Astrocyte of the spinal cord (primary cell): ENCODE measurements around the gene CAMK2G.
"Not testable (repeated sequence)": the region's sequence is repeated elsewhere in the genome, so short reads cannot be mapped to it uniquely, and the experiment has no call there.

Source experiments
- DNase-seq: peaks from one replicate; pipeline ENCODE4 v3.0.0; 2011; ENCODE audit warnings: low read depth, low spot score
- H3K4me3 ChIP-seq: 2 replicates; pipeline ENCODE4 v1.5.1; 2011; ENCODE audit warnings: low read depth, mild to moderate bottlenecking, low read length, moderate library complexity
- in situ Hi-C: cut with HindIII; loops from 2 replicates; pipeline ENCODE4 v1.10.0; 2017; ENCODE audit warnings: low sequenced_read_pairs
- TF ChIP-seq, protein P1 (sequence below): IDR thresholded peaks from 2 replicates; pipeline ENCODE4 v1.5.1; 2012; ENCODE audit warnings: low read depth, mild to moderate bottlenecking, low read length, inconsistent platforms

Gene CAMK2G

DNA sequence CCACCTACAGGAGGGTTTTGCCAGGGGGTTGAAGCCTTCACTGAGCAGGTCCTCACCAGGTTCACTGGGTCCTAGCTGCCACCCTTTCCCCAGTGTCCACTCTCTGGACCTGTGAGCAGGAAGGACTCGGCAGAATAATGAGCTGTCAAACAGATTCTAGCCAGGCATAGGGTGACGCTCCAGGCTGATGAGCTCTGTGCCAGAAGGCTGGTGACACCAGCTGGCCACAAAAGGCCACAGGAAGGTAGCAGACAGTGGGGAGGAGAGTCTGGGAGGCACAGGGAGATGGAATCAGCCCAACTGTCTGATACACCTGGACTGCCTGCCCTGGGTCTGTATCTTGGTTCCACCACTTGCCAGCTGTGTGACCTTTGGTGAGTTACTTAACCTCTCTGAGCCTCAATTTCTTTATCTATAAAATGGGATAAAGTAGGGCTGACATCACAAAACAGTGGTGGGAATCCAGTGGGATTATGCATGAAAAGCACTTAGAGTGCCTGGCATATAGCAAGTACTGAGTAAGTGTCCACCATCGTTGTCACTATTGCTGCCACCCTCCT is 36.3 kb downstream of the CAMK2G start:
- TF ChIP-seq, protein P1, sequence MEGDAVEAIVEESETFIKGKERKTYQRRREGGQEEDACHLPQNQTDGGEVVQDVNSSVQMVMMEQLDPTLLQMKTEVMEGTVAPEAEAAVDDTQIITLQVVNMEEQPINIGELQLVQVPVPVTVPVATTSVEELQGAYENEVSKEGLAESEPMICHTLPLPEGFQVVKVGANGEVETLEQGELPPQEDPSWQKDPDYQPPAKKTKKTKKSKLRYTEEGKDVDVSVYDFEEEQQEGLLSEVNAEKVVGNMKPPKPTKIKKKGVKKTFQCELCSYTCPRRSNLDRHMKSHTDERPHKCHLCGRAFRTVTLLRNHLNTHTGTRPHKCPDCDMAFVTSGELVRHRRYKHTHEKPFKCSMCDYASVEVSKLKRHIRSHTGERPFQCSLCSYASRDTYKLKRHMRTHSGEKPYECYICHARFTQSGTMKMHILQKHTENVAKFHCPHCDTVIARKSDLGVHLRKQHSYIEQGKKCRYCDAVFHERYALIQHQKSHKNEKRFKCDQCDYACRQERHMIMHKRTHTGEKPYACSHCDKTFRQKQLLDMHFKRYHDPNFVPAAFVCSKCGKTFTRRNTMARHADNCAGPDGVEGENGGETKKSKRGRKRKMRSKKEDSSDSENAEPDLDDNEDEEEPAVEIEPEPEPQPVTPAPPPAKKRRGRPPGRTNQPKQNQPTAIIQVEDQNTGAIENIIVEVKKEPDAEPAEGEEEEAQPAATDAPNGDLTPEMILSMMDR, result no peak
- in situ Hi-C loops, result no loop called here
- no peak overlapping the region for H3K4me3 ChIP-seq
- no peak for DNase-seq

DNA sequence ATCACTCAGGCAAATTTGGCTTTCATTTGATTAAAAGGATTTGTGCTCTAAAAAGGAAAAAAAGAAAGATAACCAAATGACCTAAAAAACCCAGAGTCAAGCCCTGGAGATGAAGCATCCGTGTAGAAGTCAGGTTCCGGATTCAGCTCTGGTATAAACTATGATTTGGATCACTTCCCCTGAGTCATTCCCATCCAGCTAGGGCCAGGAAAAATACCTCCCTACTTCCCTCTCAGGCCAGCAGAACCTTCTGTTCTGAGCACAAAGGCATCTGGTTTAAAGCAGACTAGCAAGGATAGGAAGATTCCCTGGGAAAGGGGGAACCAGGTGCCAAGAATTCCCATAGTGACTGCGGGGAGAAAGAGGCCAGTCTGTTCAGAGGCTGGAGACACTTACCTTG is 37.3 kb downstream of the CAMK2G start:
- TF ChIP-seq, protein P1, result no peak
- in situ Hi-C loops, result no loop called here
- DNase-seq, result peak; percentile 47
- no peak overlapping the region for H3K4me3 ChIP-seq

DNA sequence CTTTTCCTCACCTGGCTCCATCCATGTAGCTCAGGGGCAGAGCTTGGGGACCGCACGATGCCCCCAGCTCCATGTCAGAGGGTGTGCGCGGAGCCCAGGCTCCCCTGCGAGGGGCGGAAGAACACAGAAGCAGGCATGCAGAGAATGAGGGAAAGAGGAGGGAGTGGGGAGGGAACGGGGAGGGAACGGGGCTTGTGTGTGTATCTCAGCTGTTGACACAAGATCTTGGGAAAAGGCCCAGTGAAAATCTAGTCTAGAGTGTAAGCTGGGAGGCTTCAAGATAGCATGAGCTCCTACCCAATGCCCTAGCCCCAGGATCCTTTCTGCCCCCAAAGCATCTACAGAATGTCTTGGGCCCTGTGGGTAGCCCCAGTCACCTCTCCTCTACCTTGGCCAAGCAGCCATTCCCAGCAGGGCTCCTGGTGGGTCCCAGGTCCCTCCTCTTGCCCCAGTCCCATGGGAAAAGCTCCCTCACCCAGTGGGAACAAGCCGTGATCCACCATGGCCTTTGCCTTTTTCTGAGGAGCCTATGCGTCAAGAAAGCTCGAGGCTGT is 37.9 kb downstream of the CAMK2G start:
- no peak for DNase-seq
- in situ Hi-C loops, result no loop called here
- TF ChIP-seq, protein P1, result no peak
- no peak overlapping the region for H3K4me3 ChIP-seq

DNA sequence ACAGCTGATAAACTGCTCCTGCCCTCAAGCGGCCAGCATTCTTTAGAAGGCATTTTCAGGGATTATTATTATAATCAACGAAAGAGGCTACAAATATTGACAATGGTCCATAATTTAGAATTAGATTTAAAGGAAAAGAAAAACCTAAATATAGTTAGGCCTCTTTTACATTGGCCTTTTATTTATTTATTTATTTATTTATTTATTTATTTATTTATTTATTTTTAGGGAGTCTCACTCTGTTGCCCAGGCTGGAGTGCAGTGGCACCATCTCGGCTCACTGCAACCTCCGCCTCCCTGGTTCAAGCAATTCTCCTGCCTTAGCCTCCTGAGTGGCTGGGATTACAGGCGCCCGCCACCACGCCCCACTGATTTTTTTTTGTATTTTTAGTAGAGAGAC is 45.3 kb downstream of the CAMK2G start:
- in situ Hi-C loops, H3K4me3 ChIP-seq, DNase-seq: not testable (repeated sequence)

DNA sequence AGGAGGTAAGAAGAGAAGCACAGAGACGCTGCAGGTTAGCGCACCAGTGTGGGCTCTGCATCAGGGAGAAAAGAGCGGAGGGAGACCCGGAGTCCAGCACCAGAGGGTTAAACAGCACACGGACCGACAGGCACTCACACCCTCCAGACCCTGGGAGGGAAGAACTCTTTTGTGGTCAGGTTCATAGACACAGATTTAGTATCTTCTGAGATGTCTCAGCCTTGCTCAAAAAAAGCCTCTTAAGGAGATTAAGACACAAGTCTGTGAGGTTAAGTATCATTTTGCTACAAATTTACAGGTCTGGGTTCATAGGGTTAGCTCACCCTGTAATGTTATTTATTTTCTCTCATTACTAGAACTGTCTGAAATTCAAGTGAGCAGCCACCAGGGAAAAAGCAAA is 46.2 kb downstream of the CAMK2G start:
- no peak for DNase-seq
- no peak overlapping the region for H3K4me3 ChIP-seq
- TF ChIP-seq, protein P1, result no peak
- in situ Hi-C loops, result no loop called here

DNA sequence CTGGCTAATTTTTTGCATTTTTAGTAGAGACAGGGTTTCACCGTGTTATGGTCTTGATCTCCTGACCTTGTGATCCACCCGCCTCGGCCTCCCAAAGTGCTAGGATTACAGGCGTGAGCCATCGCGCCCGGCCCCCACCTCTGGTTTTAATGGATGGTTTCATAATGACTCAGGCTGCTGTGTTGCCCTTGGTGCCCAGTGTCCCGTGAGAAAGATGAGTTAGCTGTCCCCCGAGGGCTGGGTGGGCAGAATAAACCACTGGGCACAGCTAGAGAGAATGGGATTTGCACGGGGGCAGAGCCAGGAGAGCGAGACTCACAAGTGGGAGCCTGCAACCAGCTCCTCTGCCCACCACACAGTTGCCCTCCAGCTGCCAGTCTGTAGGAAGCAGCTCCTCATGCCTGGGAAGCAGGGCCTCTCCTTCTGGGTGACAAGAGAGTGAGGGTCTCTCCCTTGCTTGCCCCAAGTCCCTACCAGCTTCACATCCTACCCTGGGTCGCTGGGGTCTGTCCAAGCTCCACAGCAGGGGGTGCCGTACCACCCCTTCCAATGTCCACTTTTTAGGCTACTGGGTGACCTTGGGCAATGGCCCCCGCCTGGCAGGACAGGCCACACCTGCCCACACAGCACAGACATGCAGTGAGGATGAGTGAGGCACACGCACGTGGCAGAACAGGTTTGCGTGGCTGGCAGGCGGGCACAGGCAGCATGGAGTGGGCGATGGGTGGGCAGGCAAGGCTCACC is 46.8 kb downstream of the CAMK2G start:
- TF ChIP-seq, protein P1, result no peak
- no peak for DNase-seq
- in situ Hi-C loops, result no loop called here
- no peak overlapping the region for H3K4me3 ChIP-seq

DNA sequence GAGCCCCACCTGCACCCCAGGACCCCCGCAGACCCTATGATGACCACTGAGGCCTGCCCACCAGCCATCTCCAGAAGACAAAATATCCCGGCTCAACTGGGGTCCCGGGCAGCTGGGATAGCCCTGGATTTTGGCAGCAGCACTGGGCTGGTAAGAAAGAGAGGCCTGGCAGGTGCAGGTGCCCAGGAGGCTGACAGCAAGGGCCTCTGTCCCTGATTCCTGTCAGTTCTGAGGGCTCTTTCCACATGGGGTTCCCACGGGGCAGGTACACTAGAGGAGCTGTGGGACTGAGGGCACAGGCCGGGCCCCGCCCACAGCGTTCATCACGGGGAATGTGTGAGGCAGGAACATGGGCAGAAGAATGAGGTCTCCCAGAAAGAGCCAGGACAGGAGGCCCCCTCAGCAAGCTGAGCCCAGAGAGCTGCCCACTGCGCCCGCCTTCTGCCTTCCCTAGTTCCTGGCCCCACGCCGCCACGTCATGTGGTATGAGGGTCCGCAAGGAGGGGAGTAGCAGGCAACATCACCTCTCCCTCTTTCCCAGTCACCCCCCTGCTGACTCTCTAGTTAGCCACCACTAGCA is 50.1 kb downstream of the CAMK2G start:
- in situ Hi-C loops, result no loop called here
- no peak overlapping the region for H3K4me3 ChIP-seq
- no peak for DNase-seq
- TF ChIP-seq, protein P1, result no peak
